Erythroblast (primary cell): ENCODE results near the gene AMDHD2.

Experiments used
- DNase-seq, 2 experiments: peaks; one replicate each; lab custom pipeline; 2025; lab: John Stamatoyannopoulos, UW
- GATA1 ChIP-seq: IDR thresholded peaks from 2 replicates; pipeline ENCODE4 v1.6.1; 2011; ENCODE audit warnings: low read depth, mild to moderate bottlenecking, control low read depth, low read length, moderate library complexity
- POLR2A ChIP-seq: IDR thresholded peaks from 2 replicates; pipeline ENCODE4 v1.6.1; 2011; ENCODE audit warnings: mild to moderate bottlenecking, low read length

The AMDHD2 gene

DNA sequence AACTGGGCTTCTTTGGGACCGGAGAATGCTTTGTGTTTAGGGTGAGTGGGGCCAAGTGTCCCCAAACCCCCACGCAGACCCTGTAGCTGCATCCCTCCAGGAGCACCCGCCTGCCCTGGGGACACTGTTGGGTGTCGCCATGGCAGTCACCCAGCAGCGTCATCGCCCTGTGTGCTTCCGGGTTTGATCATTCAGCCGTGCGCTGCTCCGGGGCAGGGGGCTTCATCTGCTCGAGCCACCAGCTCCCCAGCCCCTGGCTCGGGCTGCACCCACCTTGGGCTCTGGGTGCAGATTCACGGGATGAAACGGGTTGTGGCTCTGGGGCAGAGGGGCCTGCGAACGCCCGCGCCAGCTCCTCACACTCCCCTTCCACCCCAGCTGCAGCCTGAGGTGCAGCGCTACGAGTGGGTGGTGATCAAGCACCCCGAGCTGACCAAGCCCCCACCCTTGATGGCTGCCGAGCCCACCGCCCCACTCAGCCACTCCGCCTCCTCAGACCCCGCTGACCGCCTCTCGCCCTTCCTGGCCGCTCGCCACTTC is 20.2 kb upstream of the AMDHD2 start:
- DNase-seq = no peak
- TF ChIP-seq POLR2A (no peak), GATA1 (no peak)

DNA sequence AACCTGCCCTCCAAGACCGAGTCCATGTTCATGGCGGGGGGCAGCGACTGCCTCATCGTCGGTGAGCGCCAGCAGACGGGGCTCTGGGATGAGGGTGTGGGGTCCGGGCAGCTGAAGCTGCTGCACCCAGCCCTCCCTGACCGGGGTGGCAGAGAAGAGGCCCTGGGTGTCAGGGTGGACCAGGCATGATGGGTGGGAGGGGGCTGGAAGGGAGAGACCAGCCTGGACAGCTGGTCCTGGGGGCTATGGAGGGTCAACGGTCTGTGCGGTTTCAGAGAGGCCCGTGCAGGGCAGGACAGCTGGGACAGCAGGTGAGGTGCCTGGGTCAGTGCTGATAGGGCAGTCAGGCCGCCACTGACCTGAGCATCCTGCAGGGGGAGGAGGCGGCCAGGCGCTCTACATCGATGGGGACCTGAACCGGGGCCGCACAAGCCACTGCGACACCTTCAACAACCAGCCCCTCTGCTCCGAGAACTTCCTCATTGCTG is 19.7 kb upstream of the AMDHD2 start:
- TF ChIP-seq POLR2A = no peak
- no peak for TF ChIP-seq GATA1

GRCh38 chr16:2500918-2501750 is 19.0 kb upstream of the AMDHD2 start:
- DNase-seq = peak; percentile 82 to 91
- TF ChIP-seq POLR2A (no peak), GATA1 (no peak)

More for the DNA sequence above, 19.7 kb upstream of the AMDHD2 start:
- DNase-seq = no peak

- no peak for TF ChIP-seq GATA1
- TF ChIP-seq POLR2A = no peak
- no peak for DNase-seq
Observed at GRCh38 chr16:2501946-2502895, 17.9 kb upstream of the AMDHD2 start.

DNA sequence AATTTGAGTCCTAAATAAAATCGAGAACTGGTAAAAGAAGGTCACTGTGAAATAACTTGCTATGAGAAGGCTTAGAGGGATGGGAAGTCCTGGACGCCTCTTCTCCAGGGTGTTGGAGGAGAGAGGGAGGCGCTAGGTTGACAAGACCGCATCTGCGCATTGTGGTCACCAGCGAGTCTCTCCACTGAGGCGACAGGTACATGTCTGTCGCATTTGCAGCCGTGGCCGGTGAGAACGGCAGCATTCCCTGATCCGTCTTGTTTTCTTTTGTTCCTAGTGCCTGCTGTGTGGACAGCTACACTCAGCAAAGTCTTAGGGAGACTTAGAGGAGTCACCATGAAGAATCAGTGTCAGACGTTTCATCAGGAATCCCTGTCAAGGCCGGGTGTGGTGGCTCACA is 14.5 kb upstream of the AMDHD2 start:
- no peak for DNase-seq
- TF ChIP-seq GATA1 (no peak), POLR2A (no peak)

- DNase-seq = no peak
Observed at GRCh38 chr16:2507052-2507659, 13.0 kb upstream of the AMDHD2 start.

DNA sequence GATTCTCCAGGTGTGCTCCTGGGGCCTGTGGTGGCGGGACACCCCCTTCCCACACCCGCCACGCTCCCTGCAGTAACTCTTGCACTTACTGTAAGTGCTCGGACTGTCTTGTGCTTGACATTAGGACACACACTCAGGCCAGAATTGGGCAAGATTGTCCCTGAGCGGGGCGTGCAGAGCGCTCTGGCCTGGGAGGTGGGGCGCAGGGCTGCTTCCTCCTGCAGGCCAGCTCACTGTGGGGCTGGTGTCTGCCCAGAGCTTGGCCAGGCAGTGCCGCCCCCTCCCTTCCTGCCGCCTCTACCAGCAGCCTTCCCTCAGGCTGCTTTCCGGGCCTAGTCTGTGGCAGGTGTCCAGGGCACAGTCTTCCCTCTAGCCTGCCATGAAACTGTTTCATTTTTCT is 12.5 kb upstream of the AMDHD2 start:
- TF ChIP-seq POLR2A = no peak
- TF ChIP-seq GATA1 = no peak
- DNase-seq = no peak

More at GRCh38 chr16:2507052-2507659, 13.0 kb upstream of the AMDHD2 start:
- TF ChIP-seq GATA1 (no peak), POLR2A (no peak)

DNA sequence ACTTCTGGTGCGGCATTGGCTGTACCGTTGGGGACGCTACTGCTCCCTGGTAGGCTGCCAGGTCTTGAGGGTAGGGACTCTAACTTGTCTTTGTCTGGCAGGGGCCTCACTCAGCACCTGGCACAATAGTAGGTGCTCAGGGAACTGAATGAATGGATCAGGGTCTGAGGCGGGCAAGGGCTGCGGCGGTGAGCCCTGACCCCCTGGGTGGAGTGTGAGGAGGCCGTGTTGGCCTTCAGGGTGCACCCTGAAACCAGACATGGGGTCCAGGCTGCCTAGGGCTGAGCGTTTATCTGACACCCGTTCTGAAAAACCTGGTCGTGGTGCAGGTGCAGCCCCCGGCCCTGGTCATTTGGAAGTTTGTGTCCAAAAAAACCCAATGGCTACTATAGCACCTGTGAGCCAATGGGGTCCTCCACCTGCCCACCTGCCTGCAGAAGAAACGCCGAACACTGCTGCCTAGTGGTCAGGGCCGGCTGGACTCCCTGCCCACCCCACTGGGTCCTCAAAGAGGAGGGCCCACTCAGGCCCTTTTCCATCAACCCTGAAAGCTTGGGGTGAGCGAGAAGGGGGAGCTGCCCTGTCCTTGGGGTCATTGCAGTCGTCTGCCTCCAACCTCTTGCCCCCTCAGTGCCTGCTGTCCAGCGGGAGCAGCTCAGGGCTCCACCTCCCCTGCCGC is 11.3 kb upstream of the AMDHD2 start:
- no peak for DNase-seq
- no peak for TF ChIP-seq GATA1
- TF ChIP-seq POLR2A = no peak

DNA sequence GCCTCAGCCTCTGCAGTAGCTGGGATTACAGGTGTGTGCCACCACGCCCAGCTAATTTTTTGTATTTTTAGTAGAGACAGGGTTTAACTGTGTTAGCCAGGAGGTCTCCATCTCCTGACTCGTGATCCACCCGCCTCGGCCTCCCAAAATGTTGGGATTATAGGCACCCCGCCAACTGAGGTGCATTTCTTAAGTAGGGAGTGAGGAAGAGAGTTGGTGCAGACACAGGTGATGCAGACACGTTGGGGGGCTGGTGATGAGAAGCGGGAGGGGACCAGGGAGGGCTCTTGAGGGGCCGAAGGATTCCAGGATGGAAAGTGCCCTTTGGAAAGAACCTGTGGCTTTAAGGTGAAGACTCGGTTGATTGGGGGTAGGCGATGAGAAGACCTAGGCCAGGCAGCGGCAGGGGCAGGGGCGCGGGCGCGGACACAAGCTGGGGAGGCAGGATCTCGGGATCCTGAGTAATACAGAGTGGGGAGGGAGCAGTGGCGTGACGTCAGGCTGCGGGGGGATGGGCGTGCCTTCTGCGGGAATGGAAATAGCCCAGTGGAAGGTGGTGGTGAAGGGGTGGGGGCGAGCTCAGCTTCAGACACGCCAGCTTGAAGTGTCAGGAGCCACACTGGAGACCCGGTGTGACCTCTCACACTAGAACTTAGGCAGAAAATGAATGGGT is 8.9 kb upstream of the AMDHD2 start:
- peak in 1 of 2 experiments; percentile 49 for DNase-seq
- TF ChIP-seq GATA1 = no peak
- TF ChIP-seq POLR2A = no peak

DNA sequence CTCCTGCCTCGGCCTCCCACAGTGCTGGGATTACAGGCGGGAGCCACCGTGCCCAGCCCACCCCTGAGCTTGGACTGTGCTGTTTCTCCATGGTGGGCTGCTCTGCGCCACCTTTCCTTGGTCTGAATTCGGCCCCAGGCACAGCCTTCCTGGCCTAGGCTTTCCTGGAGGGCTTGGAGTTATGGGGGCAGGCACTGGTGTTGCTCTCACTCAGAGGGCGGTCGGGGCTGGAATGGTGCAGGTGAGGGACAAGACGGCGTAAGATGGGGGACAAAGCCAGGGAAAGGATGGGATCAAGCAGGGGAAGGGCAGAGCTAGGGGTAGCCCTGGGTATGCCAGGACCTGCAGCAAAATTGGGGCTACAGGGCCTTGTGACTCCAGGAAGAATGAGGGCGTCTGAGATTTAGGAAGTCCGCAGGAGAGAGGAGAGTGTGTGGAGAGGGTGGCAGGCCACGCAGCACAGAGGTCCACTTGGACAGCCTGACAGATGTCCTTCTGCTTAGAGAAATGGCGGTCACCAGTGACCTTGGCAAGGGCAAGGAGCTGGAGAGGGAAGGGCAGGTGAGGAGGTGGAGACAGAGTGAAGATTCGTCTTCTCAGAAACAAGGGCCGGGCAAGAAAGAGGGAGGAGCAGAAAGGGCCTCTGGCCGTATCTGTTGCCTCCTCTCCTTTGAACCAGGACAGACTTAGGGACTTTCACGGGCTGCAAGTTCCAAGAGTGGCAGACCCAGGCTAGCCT is 8.0 kb upstream of the AMDHD2 start:
- TF ChIP-seq POLR2A (no peak), GATA1 (no peak)
- DNase-seq = no peak

GRCh38 chr16:2512735-2513404 is 7.3 kb upstream of the AMDHD2 start:
- no peak for TF ChIP-seq POLR2A
- TF ChIP-seq GATA1 = no peak
- DNase-seq = peak in 1 of 2 experiments; percentile 38
